Activated naive CD8-positive, alpha-beta T cell treated with anti-CD3 and anti-CD28 coated beads, Interleukin-2, amount 10 ng/mL, durations not matched to agents 7 days and 5 days (primary cell): ENCODE results near the gene GFI1B. TPM values are rescaled to one million over a fixed set of nuclear protein-coding genes. Genes with fewer than 3 reads are reported as not detected.

Experiments used
- microRNA-seq: library from miRNA; unstranded; fragments of <30 nt; microRNA quantifications from one replicate; pipeline ENCODE4 v1.2.0, GENCODE V29; 2022
- total RNA-seq, 2 experiments: library from RNA; stranded (reverse); gene quantifications; one replicate each; pipeline ENCODE4 v1.2.3, GENCODE V29; 2021

The GFI1B gene
- total RNA-seq, 2 experiments from 2014 or later, result not detected

Small RNA genes within 50 kb of the gene (microRNA-seq; reads per million reads assigned to microRNA genes)
- gene MIR548AW, result 3.5 reads per million

Other genes with a start within 250 kb of the GFI1B start
- under 1 TPM in 1 of 2 experiments, not detected in 1; 0.30 TPM for gene AK8, start 100.4 kb upstream of the GFI1B start, total RNA-seq
- gene SPACA9, start 99.8 kb upstream of the GFI1B start, total RNA-seq, result 1 to 10 TPM; 4.1 to 6.3 TPM
- gene TSC1, start 34.1 kb upstream of the GFI1B start, total RNA-seq, result 10 to 100 TPM; 38.5 to 43.0 TPM
- 10 to 100 TPM; 86.4 to 97.5 TPM for gene GTF3C5, start 52.3 kb downstream of the GFI1B start, total RNA-seq
- 1 to 10 TPM; 1.4 to 2.3 TPM for gene CEL, start 83.3 kb downstream of the GFI1B start, total RNA-seq
- gene RALGDS, start 142.5 kb downstream of the GFI1B start, total RNA-seq, result 100 to 1,000 TPM; 130 to 134 TPM
- gene GBGT1, start 185.2 kb downstream of the GFI1B start, total RNA-seq, result 1 to 10 TPM; 4.0 to 4.5 TPM
- gene OBP2B, start 230.6 kb downstream of the GFI1B start, total RNA-seq, result not detected